ENCODE data around the gene COL4A3.
A peak's percentile ranks its signal among the peaks of the same experiment; 100 is the strongest.

COL4A3 gene

DNA sequence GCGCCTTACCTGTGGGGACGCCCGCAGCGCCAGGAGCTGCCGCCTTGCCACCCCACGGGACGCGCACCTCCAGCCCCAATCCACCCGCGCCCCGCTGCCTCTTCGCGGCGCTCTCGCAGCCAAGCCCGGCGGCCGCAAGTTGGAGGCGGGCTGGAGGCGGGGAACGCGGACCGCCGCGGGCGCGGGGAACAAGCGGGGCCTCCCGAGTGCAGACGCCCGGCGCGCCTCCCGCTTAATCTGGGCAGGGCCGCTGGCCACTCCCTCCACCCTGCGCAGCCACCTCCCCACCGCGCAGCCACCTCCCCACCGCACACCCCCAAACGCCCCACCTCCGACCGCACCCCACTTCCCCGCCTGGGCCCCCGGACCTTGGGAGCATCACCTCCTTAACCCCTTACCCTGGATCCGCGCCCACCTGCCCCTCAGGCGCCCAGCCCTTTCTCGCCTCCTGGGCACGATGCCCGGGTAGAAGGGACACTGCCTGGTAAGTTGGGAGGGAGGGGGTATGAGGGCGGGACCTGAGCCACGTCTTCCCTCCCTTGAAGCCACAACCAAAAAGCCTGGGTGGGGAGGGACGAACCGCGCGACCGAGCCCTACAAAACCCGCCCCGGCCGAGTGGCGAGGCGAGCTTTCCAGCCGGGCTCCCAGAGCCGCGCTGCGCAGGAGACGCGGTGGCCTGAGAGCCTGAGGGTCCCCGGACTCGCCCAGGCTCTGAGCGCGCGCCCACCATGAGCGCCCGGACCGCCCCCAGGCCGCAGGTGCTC lies at the start of gene COL4A3, which contains the start of gene COL4A4:
Gene COL4A3, plus strand, starts transcription at position 627 of the 765 bp plus-strand sequence. Its CDS starts 103 bp downstream, at position 730.
Gene COL4A4, minus strand, starts transcription at position 208 of the 765 bp plus-strand sequence. CDS start 16,722 bp downstream, outside the sequence.
- FAIRE-seq (no peak), DNase-seq (ENCODE audit: insufficient read length, low spot score) (peak; percentile 24)
- no peak for TF ChIP-seq POLR2A (IDR thresholded peaks at IDR 0.05; ENCODE audit: low read depth, low read length)

DNA sequence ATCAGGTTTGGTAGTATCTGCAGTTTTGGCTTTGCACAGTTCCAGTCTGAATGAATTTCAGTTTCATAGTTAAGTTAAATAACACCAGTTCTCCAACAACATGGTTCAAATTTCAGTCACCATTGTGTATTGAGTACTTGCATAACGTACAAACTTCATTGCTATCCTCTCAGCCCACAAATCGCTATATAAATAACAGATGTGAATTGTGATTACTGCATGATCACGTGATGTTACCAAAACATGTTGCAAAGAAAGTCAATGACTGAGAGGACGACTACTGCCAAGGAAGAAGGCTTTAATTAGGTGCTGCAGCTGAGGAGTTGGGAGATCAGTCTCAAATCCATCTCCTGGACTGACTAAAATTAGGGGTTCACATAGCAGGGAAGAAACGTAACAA lies 48.7 kb upstream of the COL4A3 start:
- DNase-seq (ENCODE audit: insufficient read length, low spot score) = no peak
- no peak for FAIRE-seq
- TF ChIP-seq POLR2A (IDR thresholded peaks at IDR 0.05; ENCODE audit: low read depth, low read length) = no peak

DNA sequence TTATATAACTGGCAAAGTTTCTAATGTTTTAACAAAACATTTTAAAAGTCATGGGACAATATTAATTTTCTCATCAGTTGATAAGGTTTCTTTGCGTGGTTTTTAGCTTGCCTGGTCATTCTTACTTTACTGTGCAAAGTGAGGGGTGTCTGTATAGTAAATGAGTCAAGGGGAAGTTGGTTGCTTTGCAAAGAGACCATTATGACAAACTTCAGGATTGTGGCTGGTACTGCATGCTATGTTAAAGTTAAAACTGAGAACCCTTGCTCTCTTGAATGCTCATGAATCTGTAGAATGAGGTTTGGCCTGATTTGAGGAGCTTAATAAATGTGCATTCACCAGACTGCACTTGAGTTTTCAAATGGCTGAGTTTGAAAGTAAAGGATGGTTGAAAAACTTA lies 47.4 kb upstream of the COL4A3 start:
- DNase-seq (ENCODE audit: insufficient read length, low spot score) (no peak), FAIRE-seq (no peak)
- no peak for TF ChIP-seq POLR2A (IDR thresholded peaks at IDR 0.05; ENCODE audit: low read depth, low read length)

GRCh38 chr2:227117852-227118251 lies 46.6 kb upstream of the COL4A3 start:
- DNase-seq (ENCODE audit: insufficient read length, low spot score) (no peak), FAIRE-seq (no peak)
- TF ChIP-seq POLR2A (IDR thresholded peaks at IDR 0.05; ENCODE audit: low read depth, low read length) = no peak

DNA sequence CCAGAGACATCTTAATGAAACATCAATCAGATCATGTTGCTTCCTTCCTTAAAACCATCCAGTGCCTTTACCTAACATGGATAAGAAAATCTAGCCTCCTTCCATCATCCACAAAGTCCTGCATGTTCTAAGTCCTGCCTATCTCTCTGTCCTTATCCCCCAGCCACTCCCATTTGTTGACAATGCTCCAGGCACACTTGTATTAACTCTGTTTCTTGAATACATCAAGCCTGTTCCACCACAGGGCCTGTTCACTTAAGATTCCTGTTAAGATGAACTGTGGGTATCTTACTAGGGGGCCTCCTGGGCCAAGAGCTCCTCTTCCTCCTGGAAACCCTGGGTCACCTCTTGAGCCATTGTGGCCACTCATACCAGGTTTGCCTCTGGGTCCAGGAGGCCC lies 46.1 kb upstream of the COL4A3 start:
- DNase-seq (ENCODE audit: insufficient read length, low spot score) = no peak
- no peak for FAIRE-seq
- no peak for TF ChIP-seq POLR2A (IDR thresholded peaks at IDR 0.05; ENCODE audit: low read depth, low read length)

- FAIRE-seq (no peak), DNase-seq (ENCODE audit: insufficient read length, low spot score) (no peak)
- no peak for TF ChIP-seq POLR2A (IDR thresholded peaks at IDR 0.05; ENCODE audit: low read depth, low read length)
Observed at GRCh38 chr2:227123697-227124096, 40.7 kb upstream of the COL4A3 start.

DNA sequence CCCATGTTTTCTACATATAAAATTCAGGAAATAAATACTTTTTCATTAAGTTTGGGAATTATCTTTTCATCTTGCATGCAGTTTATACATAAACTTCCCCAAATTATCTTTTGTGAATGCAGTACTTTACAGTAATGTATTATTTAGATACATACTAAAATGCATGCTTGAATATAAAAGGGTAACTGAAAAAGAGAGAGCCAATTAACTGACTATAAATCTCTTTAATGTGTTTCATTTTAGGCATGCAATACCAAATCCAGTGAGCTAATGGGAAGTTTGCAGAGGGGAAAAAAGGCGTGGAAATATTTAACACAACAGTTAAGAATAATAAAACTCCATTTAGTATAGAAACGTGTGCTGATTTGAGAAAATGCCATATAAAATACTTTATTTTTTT lies 39.6 kb upstream of the COL4A3 start:
- TF ChIP-seq POLR2A (IDR thresholded peaks at IDR 0.05; ENCODE audit: low read depth, low read length) = no peak
- DNase-seq (ENCODE audit: insufficient read length, low spot score) (no peak), FAIRE-seq (no peak)

DNA sequence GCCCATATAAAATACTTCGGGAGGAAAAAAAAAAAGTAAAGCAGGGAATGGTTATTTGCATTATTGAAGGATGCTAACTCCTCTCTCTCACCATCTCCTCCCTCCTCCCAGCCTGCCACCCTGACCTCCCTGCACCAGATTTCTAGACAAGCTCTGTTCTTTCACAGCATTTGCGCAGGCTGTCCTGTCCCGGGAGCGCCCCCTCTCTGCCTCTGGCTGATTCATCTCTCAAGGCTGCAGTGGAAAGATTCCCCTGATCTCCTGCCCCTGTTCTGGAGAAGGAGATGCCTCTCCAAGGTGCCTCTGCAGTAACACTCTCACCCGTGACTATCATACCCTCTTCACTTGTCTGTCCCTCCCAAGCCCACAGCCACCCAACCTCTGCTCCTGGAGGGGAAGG lies 38.9 kb upstream of the COL4A3 start:
- FAIRE-seq (no peak), DNase-seq (ENCODE audit: insufficient read length, low spot score) (no peak)
- TF ChIP-seq POLR2A (IDR thresholded peaks at IDR 0.05; ENCODE audit: low read depth, low read length) = no peak

DNA sequence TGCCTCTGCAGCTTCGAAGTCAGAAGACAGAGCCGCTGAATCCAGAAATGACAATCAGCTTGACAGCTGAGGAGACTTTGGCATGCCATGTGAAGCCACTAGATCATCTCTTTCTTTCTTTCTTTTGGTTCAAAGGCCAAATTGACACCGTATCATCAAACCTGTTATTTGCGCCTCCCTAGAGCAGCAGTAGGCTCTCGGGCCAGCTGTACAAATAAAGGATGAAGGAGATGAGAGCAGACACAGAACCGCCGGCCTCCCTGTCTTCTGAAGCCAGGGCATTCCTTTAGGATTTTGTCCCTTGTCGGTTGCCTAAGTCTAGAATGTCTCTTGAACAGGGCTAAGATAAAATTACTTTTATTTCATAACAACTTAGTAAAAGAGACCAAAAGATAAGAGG lies 37.2 kb upstream of the COL4A3 start:
- no peak for TF ChIP-seq POLR2A (IDR thresholded peaks at IDR 0.05; ENCODE audit: low read depth, low read length)
- DNase-seq (ENCODE audit: insufficient read length, low spot score) = no peak
- no peak for FAIRE-seq

DNA sequence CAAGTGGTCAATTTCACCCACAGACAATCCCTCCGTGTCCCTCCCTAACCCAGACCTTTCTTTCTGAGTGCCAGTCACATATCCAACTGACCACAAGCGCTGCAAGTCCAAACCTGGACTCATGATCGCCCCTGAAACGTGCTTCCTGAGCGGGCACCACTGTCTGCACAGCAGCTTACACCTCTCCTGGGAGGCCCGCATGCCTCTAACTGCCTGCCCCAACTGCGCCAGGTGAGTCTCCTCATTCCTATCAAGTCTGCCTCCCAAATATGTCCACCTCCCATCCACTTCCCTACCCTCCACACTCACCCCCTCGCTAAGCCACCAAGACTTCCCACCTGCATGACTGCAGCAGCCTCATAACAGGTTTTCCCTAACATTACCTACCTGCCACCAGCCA lies 33.8 kb upstream of the COL4A3 start:
- no peak for TF ChIP-seq POLR2A (IDR thresholded peaks at IDR 0.05; ENCODE audit: low read depth, low read length)
- no peak for FAIRE-seq
- DNase-seq (ENCODE audit: insufficient read length, low spot score) = no peak

DNA sequence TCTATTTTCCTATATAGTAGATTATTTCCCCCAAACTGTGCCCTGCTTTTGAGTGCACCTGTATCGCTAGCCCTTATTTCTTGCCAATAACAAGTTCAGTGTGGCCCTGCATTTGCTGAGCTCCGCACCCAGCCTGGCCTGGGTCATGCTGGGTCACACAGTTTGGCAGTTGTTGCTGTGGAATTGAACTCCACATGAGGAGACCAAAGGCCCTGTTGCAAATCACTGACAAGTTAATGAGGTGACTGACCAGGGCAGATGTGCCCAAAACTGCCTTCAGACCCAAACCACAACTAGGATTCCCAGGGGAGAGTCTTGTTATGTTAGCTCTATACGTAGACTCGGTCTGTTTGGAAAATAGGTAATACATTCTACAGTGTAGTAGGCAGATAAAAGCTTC lies 31.4 kb upstream of the COL4A3 start:
- no peak for FAIRE-seq
- no peak for TF ChIP-seq POLR2A (IDR thresholded peaks at IDR 0.05; ENCODE audit: low read depth, low read length)
- no peak for DNase-seq (ENCODE audit: insufficient read length, low spot score)

GRCh38 chr2:227134591-227134990 lies 29.8 kb upstream of the COL4A3 start:
- no peak for TF ChIP-seq POLR2A (IDR thresholded peaks at IDR 0.05; ENCODE audit: low read depth, low read length)
- no peak for FAIRE-seq

GRCh38 chr2:227141301-227141700 lies 23.1 kb upstream of the COL4A3 start:
- no peak for TF ChIP-seq POLR2A (IDR thresholded peaks at IDR 0.05; ENCODE audit: low read depth, low read length)
- no peak for FAIRE-seq
- DNase-seq (ENCODE audit: insufficient read length, low spot score) = no peak

More at GRCh38 chr2:227134591-227134990, 29.8 kb upstream of the COL4A3 start:
- no peak for DNase-seq (ENCODE audit: insufficient read length, low spot score)

DNA sequence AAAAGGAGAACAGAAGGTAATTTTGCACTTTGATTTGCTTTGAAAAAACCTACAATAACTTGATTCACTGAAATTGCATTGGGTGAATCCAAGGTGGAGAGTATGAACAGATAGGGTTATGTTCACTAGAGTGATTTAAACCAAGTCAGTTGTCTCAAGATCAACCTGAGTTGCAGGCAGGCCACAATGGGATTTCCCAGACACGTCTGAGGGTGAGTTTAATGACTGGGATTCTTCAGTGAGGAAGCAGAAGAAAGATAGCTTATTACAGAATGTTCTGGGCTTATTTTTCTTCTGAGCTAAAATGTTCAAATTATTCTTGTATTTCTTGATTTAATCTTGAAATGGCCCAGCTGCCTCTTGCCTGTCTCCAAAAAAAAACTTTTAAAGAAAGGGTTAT lies 20.5 kb upstream of the COL4A3 start:
- FAIRE-seq = no peak
- no peak for DNase-seq (ENCODE audit: insufficient read length, low spot score)
- TF ChIP-seq POLR2A (IDR thresholded peaks at IDR 0.05; ENCODE audit: low read depth, low read length) = no peak

DNA sequence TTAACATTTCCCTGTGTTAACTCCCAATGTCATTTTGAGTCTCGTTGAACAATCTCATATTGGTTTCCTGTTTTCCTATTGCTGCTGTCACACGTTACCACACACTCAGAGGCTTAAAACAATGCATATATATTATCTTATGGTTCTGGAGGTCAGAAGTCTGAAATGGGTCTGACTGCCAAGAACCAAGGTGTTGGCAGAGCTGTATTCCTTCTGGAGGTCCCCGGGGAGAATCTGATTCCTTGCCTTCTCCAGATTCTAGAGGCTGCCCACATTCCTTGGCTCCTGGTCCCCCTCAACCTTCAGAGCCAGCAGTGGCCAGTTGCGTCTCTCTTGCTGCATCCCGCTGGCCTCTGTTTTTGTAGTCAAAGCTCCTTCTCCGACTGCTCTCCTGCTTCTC lies 18.0 kb upstream of the COL4A3 start:
- FAIRE-seq (no peak), DNase-seq (ENCODE audit: insufficient read length, low spot score) (no peak)
- no peak for TF ChIP-seq POLR2A (IDR thresholded peaks at IDR 0.05; ENCODE audit: low read depth, low read length)

Data from H54 (cell line).